Transverse colon (tissue), 4 donors: Measurements from ENCODE around the gene B4GAT1. TPM values are rescaled to one million over a fixed set of nuclear protein-coding genes. Genes with fewer than 3 reads are reported as not detected.
"Not testable (repeated sequence)": the region's sequence is repeated elsewhere in the genome, so short reads cannot be mapped to it uniquely, and the experiment has no call there.

ENCODE experiments used
- DNase-seq: peaks from one replicate; pipeline ENCODE4 v3.0.0-alpha.2; 2019
- H3K27ac ChIP-seq, 4 donors: fragments of 200-600 bp; sonication (generic); 2 replicates each; pipeline ENCODE4 v1.5.1; 2016 to 2018; ENCODE audit warnings: inconsistent platforms in 4 of 4
- H3K27me3 ChIP-seq: fragments of 200-600 bp; sonication (generic); 2 replicates; pipeline ENCODE4 v1.5.1; 2017; ENCODE audit warnings: inconsistent platforms
- H3K36me3 ChIP-seq, 4 donors: fragments of 200-600 bp; sonication (generic); 2 replicates each; pipeline ENCODE4 v1.5.1; 2017 to 2019; ENCODE audit warnings: inconsistent platforms in 4 of 4
- H3K4me1 ChIP-seq, 4 donors: fragments of 200-600 bp; sonication (generic); 2 replicates each; pipeline ENCODE4 v1.5.1; 2017 to 2020; ENCODE audit warnings: inconsistent platforms in 4 of 4
- H3K4me3 ChIP-seq, 4 donors: fragments of 200-600 bp; sonication (generic); 1 replicate in 1 of 4; 2 replicates in 3 of 4; pipeline versions ENCODE4 v1.5.1 to v1.6.1; 2017 to 2019; ENCODE audit warnings: inconsistent platforms in 4 of 4
- H3K9me3 ChIP-seq, 2 donors: fragments of 200-600 bp; sonication (generic); 2 replicates each; pipeline ENCODE4 v1.5.1; 2017 to 2019; ENCODE audit warnings: inconsistent platforms in 2 of 2
- CTCF ChIP-seq, 5 experiments: fragments of 200-600 bp in 3 of 5; fragments of 450-650 bp in 2 of 5; sonication (generic) in 3 of 5; IDR thresholded peaks; 1 replicate in 2 of 5; 2 replicates in 3 of 5; pipeline ENCODE4 v1.5.1; 2016 to 2017; ENCODE audit warnings: antibody characterized with exemption in 5 of 5, inconsistent platforms in 3 of 5, mild to moderate bottlenecking in 2 of 5, moderate library complexity in 1 of 5
- EP300 ChIP-seq: sonication (generic); formaldehyde crosslinking; IDR thresholded peaks from one replicate; pipeline ENCODE4 v1.6.1; 2017; ENCODE audit warnings: antibody characterized with exemption, low read depth
- POLR2A ChIP-seq: fragments of 450-650 bp; IDR thresholded peaks from one replicate; pipeline ENCODE4 v1.6.1; 2016; ENCODE audit warnings: antibody characterized with exemption, mild to moderate bottlenecking, moderate library complexity
- POLR2AphosphoS5 ChIP-seq, 3 donors: sonication (generic); formaldehyde crosslinking; IDR thresholded peaks; one replicate each; pipeline ENCODE4 v1.6.1; 2016; ENCODE audit warnings: antibody characterized with exemption in 3 of 3
- WGBS, 2 donors: methylation state at CpG; one replicate each; pipeline ENCODE4 v1.1.5; 2018; ENCODE audit warnings: low coverage in 1 of 2; 5-methylcytosine and 5-hydroxymethylcytosine counted together
- in situ Hi-C, 4 donors: fragments of 200-750 bp; cut with MboI; loops; one replicate each; pipeline versions ENCODE4 v1.15.0 to v1.15.1; 2017; ENCODE audit warnings: low sequenced_read_pairs in 3 of 4, low pct_ligation_motif_present in 1 of 4, low pct_unique_long_range_greater_than_20kb in 1 of 4
- intact Hi-C: fragments of 100-400 bp; cut with DNase I; formaldehyde crosslinking; loops from one replicate; pipeline ENCODE4 v1.15.1; 2023; ENCODE audit warnings: low total_unique reads
- total RNA-seq, 4 donors: library from RNA; depleted of rRNA; stranded (reverse); fragments of >200 nt; gene quantifications; one replicate each; pipeline ENCODE4 v1.1.0, GENCODE V29; 2016

Gene B4GAT1
- total RNA-seq, 4 donors from 2014 or later, result 21.8 to 31.8 (median 23.6) TPM

- Histone ChIP-seq H3K36me3 (no peaks in the 10 kb centered on the region), H3K27ac (peak overlapping the region; percentile 91 to 95 (median 94)), H3K27me3 (no peaks in the 10 kb centered on the region), H3K9me3 (no peaks in the 10 kb centered on the region), H3K4me1 (peaks cover 9 to 36% (median 25%) of the 10 kb centered on the region in 4 donors), H3K4me3 (peak overlapping the region; percentile 18 to 63 (median 42))
- WGBS, 2 donors, result 5% methylated on average over 49 of the region's 52 CpGs; no CpG with 5 or more reads in 1 of the 2 donors
- intact Hi-C loops, result no loop called here
- peak; percentile 19 for TF ChIP-seq POLR2A
- no peak for TF ChIP-seq EP300
- no peak for TF ChIP-seq CTCF (IDR thresholded peaks at IDR 0.05)
- peak; percentile 52 to 61 (median 52) for TF ChIP-seq POLR2AphosphoS5 (IDR thresholded peaks at IDR 0.05)
- DNase-seq, result peak; percentile 99
- in situ Hi-C loops, result no loop called here
These were observed 34.7 kb downstream of the B4GAT1 start for GRCh38 chr11:66312549-66313320.

- Histone ChIP-seq H3K4me1 (peaks cover 7 to 31% (median 20%) of the 10 kb centered on the region in 4 donors), H3K4me3 (peak overlapping the region; percentile 18 to 63 (median 42)), H3K9me3 (no peaks in the 10 kb centered on the region), H3K27me3 (no peaks in the 10 kb centered on the region), H3K36me3 (no peaks in the 10 kb centered on the region), H3K27ac (peak overlapping the region; percentile 91 to 95 (median 94))
- 0% methylated on average over 5 to 44 of the region's 44 CpGs for WGBS, 2 donors
- DNase-seq, result peak; percentile 95
- in situ Hi-C loops (no loop called here), intact Hi-C loops (loop anchor here (2.0 kb wide), 1 partner anchor 17 kb away; no protein-coding TSS in a partner anchor)
- peak in 4 of 5 experiments; percentile 89 to 97 (median 93) for TF ChIP-seq CTCF (IDR thresholded peaks at IDR 0.05)
- peak; percentile 16 to 69 (median 56) for TF ChIP-seq POLR2AphosphoS5 (IDR thresholded peaks at IDR 0.05)
- TF ChIP-seq EP300, result no peak
- TF ChIP-seq POLR2A, result peak; percentile 46
These were observed 35.4 kb downstream of the B4GAT1 start for GRCh38 chr11:66311965-66312548.

- no peaks in the 10 kb centered on the region for H3K9me3 ChIP-seq
- in situ Hi-C loops, result no loop called here
- H3K36me3 ChIP-seq, result no peaks in the 10 kb centered on the region
- H3K27me3 ChIP-seq, result no peaks in the 10 kb centered on the region
- 34% methylated on average over 26 of the region's 26 CpGs; no CpG with 5 or more reads in 1 of the 2 donors for WGBS, 2 donors
- H3K27ac ChIP-seq, result peak overlapping the region; percentile 91 to 95 (median 94)
- H3K4me1 ChIP-seq, result peaks cover 7 to 25% (median 17%) of the 10 kb centered on the region in 4 donors
- intact Hi-C loops, result loop anchor here (2.0 kb wide), 1 partner anchor 17 kb away; no protein-coding TSS in a partner anchor
- TF ChIP-seq CTCF (IDR thresholded peaks at IDR 0.05) (peak in 1 of 5 experiments; percentile 87), POLR2AphosphoS5 (IDR thresholded peaks at IDR 0.05) (no peak), EP300 (no peak), POLR2A (no peak)
- DNase-seq, result no peak
- peak overlapping the region in 3 of 4 donors; percentile 33 to 63 (median 50) for H3K4me3 ChIP-seq
These were observed 35.9 kb downstream of the B4GAT1 start for GRCh38 chr11:66311470-66311964.

- Histone ChIP-seq H3K27ac (peak overlapping the region in 2 of 4 donors; percentile 92 to 95), H3K4me1 (peaks cover 7 to 19% (median 14%) of the 10 kb centered on the region in 4 donors)
- intact Hi-C loops, result loop anchor here (2.0 kb wide), 1 partner anchor 18 kb away; no protein-coding TSS in a partner anchor
- H3K36me3 ChIP-seq, H3K27me3 ChIP-seq, H3K9me3 ChIP-seq, DNase-seq, in situ Hi-C loops, H3K4me3 ChIP-seq: not testable (repeated sequence)
- WGBS, 2 donors, result 82% methylated on average over 12 to 18 of the region's 18 CpGs
These were observed 36.5 kb downstream of the B4GAT1 start for GRCh38 chr11:66310803-66311440.
